GM10248 (cell line): ENCODE data around the gene FAM200B.

Experiments used
- CTCF ChIA-PET: fragments of 300-600 bp; sonication (Branson Sonifier 250); formaldehyde crosslinking; extraction: SDS; loops from one replicate; lab custom pipeline; 2021; ENCODE audit warnings: antibody characterized with exemption; lab: Yijun Ruan, JAX
- POLR2A ChIA-PET: fragments of 350-650 bp; sonication (Branson Sonifier 250); formaldehyde crosslinking; extraction: SDS; loops from one replicate; lab custom pipeline; 2020; ENCODE audit warnings: antibody characterized with exemption; lab: Yijun Ruan, JAX
- DNase-seq: peaks from one replicate; pipeline ENCODE4 v3.0.0; 2012; ENCODE audit errors: extremely low spot score
- TF ChIP-seq, protein P1 (sequence below): IDR thresholded peaks from 2 replicates; pipeline ENCODE4 v1.5.1; 2012; ENCODE audit warnings: mild to moderate bottlenecking, low read depth; ENCODE audit errors: extremely low read depth, missing control alignments, control extremely low read depth

The FAM200B gene

DNA sequence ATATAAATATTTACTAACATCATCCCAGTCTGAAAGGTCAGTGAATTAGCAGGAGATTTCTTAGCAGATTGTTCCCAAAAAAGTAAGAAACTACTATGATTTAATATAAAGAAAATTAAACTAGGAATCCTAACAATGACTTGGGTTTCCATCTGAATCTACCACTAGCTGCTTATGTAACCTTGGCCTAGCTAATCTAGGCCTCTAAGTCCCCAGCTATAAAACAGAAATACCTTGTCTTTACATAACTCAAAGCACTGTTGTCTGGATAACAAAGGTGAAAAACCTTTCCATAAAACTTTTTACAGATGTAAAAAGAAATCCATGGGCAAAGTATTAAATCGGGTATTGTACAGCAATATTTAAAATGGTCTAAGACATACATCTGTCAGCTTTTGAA is 29.4 kb upstream of the FAM200B start:
- CTCF ChIA-PET, result interaction anchor here (2.0 to 2.7 kb wide), 2 partner anchors 24 to 173 kb away, joined by 9 to 10 read pairs; no protein-coding TSS in a partner anchor
- no peak for DNase-seq
- TF ChIP-seq, protein P1, sequence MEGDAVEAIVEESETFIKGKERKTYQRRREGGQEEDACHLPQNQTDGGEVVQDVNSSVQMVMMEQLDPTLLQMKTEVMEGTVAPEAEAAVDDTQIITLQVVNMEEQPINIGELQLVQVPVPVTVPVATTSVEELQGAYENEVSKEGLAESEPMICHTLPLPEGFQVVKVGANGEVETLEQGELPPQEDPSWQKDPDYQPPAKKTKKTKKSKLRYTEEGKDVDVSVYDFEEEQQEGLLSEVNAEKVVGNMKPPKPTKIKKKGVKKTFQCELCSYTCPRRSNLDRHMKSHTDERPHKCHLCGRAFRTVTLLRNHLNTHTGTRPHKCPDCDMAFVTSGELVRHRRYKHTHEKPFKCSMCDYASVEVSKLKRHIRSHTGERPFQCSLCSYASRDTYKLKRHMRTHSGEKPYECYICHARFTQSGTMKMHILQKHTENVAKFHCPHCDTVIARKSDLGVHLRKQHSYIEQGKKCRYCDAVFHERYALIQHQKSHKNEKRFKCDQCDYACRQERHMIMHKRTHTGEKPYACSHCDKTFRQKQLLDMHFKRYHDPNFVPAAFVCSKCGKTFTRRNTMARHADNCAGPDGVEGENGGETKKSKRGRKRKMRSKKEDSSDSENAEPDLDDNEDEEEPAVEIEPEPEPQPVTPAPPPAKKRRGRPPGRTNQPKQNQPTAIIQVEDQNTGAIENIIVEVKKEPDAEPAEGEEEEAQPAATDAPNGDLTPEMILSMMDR, result no peak
- POLR2A ChIA-PET, result no interaction called here

DNA sequence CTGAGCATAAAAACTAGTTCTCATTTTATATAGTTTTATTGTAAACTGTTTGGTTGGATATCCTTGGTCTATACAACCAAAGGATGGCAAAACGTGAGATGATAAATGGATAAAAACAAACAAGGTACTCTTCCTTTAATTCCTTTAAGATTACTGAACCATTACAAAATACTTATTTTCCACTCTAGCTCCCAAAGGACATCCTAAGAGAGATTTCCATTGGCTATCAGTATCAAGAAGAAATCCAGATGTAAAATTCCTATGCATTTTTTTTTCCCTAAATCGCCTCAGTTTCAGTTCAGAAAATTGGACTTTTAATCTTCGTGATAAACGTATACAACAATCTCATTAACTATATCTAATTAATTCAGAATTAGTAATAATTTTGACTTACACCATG is 28.8 kb upstream of the FAM200B start:
- ChIA-PET POLR2A (no interaction called here), CTCF (interaction anchor here (0.9 to 2.7 kb wide), 2 partner anchors 15 to 24 kb away, joined by 3 to 10 read pairs; no protein-coding TSS in a partner anchor)
- TF ChIP-seq, protein P1, result no peak
- DNase-seq, result no peak

DNA sequence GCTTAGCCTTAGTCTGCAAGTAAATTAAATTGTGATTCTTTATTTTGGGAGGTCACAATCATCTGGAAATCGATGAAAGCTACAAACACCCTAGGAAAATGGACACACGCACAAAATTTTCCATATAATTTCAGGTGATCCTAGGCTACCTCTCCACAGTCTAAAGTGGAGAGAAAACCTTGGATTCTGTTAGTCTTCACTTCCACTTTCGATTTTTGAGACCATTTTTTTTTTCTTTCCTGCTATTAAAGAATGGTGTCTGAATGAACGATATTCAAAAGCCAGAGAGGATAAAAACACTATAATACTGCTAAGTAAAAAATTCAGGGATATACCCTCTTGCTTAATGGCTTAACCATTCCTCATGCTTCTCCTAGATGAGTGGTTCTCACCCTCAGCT is 28.2 kb upstream of the FAM200B start:
- POLR2A ChIA-PET, result no interaction called here
- CTCF ChIA-PET, result interaction anchor here (0.8 to 2.7 kb wide), 3 partner anchors 16 to 23 kb away, joined by 3 to 10 read pairs (median 3); no protein-coding TSS in a partner anchor
- TF ChIP-seq, protein P1, result no peak
- DNase-seq, result no peak

DNA sequence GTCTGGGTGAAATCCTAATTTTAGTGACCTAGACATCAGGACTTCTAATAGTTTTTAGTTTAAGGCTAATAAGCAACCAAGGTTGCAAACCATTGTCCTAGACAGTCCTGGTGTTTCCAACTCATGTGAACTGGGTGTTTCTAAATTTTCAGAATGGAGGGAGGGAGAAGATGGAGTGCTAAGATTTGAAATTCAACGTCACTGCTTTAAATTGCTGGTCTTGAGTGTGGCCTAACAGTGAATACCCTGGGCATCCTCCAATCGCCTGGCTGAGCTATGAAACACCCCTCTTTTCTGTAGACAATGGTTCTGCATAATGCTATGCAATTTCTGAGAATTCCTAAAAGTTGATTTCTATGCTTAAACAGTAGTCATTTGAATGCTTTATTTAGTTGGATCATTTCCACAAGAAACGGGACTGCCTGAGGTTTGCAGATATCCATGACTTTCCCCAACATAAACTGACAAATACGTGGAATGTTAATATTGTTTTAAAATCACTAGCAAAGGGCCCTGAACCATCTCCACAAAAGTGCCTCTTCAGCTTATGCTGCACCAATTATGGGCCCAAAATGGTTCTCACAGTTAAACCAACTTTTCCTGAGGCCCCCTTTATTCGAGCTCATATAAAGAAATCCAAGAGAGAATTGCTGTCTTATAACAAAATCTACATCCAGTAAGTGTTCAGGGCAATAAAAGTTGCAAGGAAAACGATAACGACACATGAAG is 27.6 kb upstream of the FAM200B start:
- ChIA-PET POLR2A (no interaction called here), CTCF (interaction anchor here (0.8 to 2.7 kb wide), 4 partner anchors 10 to 22 kb away, joined by 3 to 10 read pairs (median 4); no protein-coding TSS in a partner anchor)
- TF ChIP-seq, protein P1, result no peak
- peak; percentile 31 for DNase-seq

DNA sequence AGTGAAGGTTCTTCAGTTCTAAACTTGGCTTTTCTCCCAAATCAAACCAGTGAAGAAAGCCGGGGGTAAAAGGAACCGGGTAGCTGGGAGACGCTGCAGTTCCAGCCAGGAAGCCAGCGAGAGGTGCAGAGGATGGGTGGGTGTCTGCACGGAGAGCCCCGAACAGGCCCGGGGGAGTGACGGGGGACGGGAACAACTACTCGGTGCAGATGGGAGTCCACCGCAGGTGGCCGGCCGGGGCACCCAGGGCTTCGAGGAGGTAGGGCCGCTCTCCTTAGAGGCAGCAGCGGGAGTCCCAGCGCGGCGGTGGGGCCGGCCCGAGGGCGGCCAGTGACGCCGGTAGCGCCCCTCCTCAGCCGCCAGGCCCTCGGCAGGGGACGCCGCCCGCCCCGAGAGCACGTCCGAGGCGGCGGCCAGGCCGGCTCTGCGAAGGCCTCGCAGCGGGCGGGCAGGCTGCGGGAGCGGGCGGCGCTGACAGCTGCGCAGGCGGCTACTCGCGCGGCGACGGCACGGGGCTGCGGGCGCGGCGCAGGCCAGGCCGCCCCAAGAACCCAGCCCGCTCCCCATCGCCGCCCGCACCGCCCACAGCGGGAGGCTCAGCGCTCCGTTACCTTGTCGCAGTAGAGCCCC is 26.9 kb upstream of the FAM200B start:
- ChIA-PET CTCF (interaction anchor here (0.8 to 2.8 kb wide), 5 partner anchors 9 to 22 kb away, joined by 3 to 10 read pairs (median 6); no protein-coding TSS in a partner anchor), POLR2A (no interaction called here)
- TF ChIP-seq, protein P1, result no peak
- peak; percentile 60 for DNase-seq

DNA sequence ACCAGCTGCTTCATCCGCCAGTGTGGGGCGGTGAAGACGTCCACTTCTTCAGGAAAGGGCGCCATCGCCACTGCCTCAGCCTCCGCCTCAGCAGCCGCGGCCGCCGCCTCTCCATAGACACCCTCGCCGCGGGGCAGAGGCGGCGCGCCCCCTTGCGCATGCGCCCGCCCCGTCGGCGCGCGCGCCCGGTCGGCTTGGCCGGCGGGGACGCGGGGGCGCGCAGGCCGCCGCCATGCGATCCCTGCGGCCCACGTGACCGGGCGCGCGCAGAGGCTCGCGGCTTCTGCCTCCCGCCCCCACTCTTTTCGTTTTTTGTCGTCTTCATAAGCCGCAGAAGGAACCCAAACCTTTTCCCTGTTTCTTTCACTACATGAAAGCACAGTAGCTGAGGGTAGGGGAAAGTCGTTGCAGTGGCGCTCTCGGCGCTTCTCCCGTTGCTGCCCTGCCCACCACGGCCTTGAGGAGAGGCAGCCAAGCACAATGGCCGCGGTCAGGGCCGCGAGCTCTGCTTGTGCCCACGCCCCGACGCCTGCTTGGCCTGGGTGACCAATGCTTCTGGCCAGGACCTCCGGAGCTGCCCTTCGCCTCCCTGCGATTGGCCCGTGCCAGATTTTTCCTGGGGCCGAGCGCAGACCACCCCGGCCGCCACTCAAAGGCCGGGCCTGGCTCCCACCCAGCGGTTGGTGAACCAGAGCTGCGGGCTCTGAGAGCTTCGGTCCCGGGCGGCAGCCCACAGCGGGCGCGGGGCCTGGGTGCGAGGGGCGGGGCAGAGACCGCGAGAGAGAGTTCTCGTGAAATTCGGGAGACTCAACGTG is 26.2 kb upstream of the FAM200B start, which contains the start of gene FBXL5:
Gene FBXL5 (minus strand): TSS at position 135 of the 815 bp plus-strand sequence. CDS start 70 bp downstream, at position 65.
- ChIA-PET POLR2A (no interaction called here), CTCF (interaction anchor here (1.0 to 2.8 kb wide), 3 partner anchors 10 to 27 kb away, joined by 3 to 7 read pairs (median 4); no protein-coding TSS in a partner anchor)
- TF ChIP-seq, protein P1, result no peak
- peak; percentile 96 for DNase-seq
